HG03520 (cell line): ENCODE measurements around the gene ENDOV.

ENCODE experiments used
- ATAC-seq: cut with Tn5 transposase; IDR thresholded peaks from one replicate; pipeline ENCODE4 v1.9.1; 2021; ENCODE audit warnings: mild to moderate bottlenecking, moderate library complexity; ENCODE audit not compliant: unreplicated experiment

ENDOV gene

DNA sequence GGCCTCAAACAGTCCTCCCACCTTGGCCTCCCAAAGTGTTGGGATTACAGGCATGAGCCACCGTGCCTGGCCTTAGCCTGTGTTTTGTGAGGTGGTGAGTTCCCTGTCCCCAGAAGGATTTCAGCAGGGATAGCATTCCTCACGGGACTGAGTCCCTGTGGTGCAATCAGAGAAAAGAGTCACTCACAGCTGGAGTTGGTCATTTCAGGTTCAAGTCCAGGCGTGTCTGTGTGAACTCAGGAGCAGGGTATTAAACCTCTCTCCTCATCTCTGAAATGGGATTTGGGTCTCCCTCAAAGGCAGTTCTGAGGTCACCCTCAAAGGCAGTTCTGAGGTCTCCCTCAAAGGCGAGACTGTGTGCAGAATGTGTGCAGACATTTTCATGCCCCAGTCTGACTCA lies 32.8 kb downstream of the ENDOV start:
- ATAC-seq = no peak

DNA sequence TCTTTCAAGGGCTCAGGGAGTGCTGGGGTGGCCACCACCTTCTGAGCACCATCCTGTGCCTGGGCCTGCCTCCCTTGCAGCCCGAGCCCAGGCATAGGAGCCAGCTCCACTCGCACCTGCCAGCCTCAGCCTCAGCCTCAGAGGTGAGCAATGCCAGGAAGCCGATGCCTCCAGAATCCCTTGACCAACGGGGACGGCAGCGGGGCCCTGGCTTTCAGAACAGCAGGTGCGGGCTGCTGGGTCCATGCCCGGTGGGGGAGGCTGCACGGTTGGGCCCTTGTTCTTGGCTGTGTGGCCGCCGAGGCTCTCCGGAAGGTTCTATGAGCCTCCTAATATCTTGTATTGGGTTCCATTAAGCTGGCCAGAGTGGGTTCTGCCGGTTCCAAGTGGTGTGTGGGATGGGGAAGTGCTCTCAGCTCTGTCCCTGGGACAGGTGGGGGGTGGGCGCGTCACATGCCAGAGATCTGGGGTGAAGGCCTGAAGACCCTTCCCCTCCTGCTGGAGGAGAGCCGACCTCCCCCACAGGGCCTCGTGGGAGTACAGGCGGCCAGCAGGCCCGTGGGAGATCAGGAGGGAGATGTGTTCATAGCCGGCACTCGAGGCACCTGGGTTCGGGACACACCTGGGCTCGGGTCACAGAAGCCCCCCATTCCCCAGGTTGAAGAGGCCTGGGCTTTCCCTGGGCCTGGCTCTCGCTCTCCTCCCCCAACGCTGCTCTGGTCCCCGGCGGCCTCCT lies 34.4 kb downstream of the ENDOV start:
- ATAC-seq = no peak

DNA sequence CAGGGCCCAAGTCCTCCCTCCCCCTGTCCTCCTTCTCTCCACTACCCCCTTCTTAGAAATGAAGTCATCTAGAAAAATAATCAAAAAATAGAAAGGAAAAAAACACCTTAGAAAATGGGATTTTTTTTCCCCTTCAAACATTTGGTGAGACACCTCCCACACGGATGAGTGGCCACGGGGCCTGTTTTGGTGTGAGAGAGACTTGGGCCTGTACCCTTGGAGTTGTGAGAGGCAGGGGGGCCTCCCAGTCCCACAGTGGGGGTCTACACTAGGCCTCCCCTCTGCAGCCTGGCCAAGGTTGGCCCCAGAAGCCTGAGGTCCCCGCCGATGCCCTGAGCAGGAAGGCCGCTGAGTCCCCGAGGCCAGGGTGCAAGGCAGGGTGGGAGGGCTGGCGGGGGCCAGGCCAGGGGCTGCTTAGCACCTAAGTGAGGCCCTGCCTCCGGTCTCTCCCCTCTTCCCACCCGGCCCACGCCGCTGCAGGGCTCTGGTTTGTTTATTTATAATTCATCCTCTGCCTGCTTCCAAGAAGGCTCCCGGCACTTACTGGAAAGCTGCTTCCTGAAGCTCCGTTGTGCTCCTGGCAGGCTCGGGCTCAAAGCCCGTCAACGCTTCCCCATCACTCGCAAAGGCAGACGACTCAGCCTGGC lies 35.1 kb downstream of the ENDOV start:
- ATAC-seq = no peak

DNA sequence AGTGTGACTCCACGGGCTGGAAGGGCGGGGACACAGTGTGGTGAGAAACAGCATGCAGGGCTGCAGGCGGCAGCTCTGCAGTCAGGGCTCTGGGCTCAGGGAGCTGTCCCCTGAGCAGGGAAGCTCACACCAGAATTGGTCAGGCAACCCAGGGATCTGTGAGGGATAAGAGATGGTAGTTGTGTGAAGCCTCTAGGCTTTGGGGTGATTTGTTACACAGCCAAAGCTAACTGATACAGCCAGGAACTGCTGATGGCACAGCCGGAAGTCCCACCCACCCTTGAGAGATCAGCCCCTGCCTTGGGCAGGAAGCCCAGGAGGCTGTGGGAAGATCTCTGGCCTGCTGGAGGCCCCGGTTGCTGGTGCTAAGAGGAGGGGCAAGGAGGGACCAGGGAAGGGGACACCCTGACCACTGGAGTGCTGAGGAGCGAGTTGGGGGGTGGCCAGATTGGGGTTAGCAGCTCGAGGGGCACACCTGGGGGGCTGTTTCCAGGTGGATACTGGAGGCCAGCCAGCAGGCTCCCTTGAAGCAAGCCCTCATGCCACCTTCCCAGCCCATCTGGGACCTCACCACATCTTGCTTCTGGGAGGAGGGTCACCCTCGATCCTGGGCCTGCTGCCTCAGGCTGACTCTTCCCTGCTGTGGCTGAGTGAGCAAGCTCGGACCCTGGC lies 36.3 kb downstream of the ENDOV start:
- no peak for ATAC-seq

DNA sequence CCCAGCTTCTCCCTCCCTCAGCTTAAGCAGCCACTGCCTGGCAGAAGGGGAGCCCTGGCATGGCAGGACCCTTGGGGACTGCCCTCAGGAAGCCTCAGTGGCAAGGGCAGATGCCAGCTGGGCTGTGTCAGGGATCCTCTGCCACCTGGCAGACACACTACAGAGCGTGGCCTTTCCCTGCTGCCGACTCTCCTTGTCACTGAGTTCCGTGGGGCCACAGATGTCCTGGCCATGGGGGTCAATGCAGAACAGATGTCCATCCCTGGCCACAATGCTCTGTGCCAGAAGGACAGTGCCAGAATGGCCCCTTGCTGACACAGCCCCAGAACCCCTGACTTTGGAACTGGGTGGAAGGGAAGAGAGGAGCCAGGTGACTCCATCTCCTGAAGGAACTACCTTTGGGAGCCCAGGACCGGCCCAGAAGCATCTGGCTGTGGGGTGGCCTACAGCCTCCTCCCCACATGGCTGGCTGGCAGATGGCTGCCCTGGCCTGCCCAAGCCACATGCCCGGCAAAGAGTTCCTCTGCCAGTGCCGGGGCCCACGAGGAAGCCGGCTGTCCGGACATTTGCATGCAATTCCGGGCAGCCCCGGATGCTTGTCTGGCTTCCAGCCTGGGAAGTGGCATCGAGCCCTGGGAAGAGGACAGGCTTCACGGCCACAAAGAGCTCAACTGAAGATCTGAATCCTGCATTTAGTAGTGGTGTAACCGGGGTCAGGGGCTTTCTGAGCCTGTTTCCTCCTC lies 37.4 kb downstream of the ENDOV start:
- no peak for ATAC-seq

DNA sequence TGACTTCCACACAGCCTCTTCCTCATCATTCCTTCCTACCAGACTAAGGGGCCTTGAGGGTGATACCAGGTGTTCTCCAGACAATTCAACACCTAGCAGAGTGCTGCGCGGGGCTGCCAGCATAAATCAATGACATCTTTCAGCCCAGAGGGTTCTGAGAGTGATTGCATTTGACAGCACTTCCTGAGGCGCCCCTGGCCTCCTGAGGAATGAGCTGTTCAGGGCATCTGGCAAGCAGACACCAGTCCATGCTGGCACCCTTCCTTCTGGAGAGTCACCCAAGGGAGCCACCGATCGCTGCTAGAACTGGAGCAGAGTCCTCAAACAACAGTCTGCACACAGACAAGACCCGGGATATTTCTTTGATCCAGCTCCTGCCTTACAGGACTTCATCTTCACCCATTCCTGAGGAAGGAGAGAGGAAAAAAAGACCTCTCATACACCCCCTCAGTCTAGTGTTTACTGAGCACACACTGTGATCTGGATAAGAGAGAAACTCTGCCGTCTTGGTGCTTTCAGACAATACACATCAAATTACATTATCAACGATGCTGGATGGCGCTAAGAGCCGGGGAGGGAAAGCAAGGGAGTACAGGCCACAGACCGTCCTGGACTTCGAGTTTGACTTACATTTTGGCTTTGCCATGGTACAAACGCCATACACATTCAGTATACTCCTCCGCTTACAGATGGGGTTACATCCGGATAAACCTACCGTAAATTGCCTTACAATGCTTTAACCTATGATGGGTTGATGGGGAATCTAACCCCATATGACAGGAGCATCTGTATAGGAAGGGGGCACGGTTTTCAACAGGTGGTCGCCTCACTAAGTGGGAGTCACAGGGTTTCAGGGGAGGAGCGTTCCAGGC lies 38.4 kb downstream of the ENDOV start:
- no peak for ATAC-seq

DNA sequence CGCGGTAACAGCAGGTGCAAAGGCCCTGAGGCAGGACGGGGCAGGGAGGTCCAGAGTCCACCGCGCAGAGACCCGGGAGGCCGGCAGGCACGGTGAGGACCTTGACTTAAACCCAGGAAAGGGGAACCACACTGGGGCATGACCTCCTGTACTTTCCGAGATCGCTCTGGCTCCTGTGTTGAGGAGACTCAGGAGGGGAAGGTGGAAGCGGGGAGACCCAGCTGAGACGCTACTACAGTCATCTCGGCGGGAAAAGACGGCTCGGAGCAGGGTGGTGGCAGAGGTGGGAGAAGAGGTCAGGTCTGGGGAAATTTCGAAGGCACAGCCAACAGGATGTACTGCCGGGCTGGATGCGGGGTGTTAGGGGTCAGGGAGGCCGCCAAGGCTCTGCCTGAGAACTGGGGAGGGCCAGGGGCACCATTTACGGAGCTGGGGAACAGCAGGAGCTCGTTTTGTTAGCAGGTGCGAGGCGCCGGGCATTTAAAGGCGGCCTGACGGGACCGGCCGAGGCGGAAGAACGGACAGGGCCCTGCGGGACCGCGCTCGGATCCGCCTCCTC lies 39.1 kb downstream of the ENDOV start:
- ATAC-seq = peak; percentile 6

DNA sequence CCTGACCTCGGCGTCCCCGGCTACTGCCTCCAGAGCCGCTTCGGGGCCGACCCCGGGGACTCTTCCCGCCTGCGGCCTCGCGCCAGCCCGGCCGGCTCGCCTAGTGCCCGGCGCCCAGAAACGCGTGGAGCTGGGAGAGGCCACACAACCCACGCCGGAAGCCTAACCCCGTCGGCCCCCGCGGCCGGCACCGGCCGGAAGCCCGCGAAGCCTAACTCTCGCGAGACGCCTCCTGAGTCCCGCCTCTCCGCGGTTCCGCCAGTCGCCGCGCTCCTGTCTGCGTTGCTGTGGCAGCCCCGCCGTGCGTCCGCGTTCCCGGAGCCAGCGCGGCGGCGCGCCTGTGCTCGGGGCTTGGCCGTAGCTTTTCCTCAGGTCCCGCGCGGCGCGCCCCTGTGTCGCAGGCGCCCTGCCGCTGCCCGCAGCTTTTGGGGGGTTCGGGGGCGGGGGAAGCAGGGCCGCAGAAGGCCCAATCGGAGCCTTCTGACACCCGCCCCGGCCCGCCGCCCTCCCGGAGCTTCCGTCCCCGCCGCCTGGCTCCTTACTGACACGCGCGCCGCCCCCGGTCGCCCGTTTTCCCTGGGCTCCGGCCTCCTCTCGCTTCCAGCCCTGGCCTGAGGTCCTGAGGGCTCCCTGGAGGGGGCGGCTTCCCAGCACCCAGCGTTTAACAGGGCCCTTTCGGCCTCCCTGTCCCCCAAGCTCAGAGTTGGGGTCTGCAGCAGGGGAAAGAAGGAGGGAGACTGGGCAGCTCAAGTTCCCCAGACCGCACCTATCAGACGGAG lies 39.8 kb downstream of the ENDOV start:
- peak; percentile 80 for ATAC-seq

DNA sequence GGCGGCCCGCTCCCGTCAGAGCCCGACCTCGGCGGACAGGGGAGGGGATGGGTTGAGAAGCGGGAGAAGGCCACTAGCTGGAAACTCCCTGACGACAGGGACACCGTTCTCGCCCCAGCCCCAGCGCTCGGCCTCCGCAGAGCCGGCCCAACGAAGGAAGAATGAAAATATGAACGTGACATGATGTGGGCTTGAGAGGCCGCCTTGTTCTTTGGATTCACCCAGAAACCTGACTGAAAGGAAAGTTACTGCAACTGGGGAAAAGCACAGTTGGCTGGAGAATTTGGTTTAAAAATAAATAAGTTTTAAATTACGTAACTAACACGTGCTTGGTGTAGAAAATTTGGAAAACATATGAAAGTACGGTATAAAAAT lies 40.4 kb downstream of the ENDOV start:
- ATAC-seq = no peak

DNA sequence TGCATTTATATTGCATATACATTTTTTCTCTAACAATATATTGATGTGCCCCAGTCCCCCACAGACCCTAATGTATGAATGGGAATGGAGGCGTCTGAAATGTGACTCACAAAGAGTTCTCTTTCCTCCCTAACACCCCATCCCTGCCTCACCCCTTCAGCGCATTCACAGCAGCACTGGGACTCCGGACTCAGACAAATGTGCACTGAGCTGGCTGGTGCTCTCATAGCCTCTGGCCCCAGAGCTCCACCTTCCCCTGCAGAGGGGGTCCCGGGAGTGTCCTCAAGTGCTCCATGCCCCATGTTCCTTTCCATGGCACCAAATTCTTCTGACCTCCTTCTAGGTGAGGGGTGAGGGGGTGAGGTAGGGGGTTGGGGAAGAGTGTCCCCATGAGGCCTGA lies 40.8 kb downstream of the ENDOV start:
- no peak for ATAC-seq

DNA sequence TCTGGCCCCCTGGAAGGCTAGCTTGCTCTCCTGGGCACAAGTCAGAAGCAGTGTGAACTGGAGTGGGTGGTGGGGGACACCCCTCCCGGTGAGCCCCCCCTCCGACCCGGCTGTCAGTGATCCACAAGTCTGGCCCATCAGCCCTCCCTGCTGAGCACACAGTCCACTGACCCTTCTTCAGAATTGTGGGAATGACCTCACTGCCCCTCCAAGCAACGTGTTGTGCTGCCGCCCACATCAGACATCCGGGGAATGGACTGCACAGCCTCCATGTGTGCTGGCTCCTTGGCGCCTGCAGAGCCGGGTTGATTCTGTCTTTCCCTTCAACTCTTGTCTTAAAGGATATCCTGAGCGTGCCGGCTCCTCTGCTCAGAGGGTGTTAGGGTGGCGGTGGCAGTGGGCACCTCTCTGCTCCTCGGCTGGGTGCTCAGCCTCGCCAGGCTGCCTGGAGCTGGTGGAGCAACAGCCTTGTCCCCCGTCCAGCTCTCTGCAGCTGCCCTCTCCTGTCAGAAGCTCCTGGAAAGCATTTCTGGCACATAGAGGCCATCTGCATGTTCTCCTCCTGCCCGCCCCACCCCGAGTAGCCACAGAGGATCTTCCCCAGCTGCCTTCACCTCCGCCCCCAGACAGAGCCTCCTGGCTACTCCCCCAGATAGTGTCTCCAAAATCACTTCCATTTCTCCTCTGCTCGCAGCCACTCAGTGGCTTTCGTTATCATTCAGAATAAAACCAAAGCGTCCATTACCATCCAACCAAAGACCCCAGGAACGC lies 41.7 kb downstream of the ENDOV start:
- no peak for ATAC-seq

DNA sequence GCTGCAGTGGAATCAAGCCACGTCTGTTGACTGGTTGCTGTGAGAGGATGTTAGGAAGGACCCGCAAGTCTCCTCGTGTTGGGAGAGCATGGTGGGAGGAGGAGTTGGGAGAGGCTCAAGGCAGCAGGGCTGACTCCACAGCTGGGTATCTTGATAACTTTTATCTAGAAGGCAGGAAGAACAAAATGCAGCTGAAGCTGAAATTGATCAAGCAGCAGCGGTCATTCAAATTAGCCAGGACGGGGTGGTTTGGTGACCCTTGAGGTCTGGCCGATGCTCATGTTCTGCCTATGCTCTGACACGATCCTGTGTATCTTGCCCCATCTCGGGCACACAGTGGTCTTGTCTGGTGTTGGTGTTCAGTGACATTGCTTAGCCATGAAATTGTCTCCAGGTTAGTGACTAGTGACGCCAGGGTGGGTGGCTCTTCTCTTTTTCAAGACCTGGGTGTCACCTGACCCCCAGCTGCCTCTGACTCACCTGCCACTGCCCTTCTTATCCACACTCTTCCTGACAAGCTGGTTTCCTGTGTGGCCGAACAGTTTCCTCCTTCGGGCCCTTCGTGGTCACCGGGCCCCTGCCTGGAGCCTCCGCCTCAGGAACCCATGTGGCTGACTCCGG lies 42.4 kb downstream of the ENDOV start:
- ATAC-seq = no peak

DNA sequence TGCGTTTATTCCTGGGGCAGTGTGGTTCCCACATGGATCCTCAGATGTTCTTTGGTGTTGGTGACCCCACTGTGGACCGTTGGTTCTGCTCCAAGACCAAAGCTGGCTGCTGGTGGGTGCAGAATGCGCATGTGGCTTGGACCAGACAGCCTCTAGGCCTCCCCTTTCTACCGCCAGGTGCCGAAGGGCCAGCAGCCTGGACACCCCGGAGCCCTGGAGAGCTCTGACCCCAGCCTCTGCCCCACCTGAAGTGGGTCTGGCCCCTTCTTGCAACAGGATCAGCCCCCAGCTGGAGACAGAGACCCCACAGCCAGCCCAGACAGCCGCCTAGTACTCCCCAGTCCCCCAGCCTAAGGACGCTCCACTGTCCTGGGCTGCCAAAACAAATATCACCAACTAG lies 43.0 kb downstream of the ENDOV start:
- no peak for ATAC-seq

DNA sequence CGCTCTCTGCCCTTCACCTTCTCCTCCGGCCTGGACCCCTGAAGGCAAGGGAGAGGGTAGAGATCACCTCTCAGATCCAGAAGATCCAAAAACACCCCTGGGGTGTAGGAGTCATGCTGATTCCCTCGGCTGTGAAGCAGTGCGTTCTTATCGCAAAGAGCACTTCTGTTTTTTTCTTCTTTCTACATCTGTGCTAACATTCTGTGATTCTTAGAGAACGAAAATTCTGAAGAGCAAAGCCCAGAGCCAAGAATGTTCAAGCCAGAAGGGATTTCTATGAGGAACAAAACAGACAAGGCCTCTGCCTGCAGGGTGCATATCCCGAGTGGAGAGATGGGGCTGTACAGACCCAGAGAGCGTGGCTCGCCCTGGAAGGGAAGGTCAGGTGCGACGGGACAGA lies 44.3 kb downstream of the ENDOV start:
- no peak for ATAC-seq

DNA sequence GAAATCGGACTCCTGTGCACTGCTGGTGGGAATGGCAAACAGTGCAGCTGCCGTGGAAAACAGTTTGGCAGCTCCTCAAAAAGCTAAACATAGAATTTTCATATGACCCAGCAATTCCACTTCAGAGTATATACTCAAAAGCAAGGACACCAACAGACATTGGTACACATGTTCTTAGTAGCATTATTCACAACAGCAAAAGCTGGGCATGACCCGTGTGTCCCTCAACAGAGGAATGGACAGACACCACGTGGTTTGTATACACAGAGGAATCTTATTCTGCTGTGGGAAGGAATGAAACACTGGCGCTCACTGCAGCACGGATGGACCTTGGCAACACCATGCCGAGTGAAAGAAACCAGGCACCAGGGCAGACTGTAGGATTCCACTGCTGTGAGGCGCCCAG lies 45.5 kb downstream of the ENDOV start:
- no peak for ATAC-seq

DNA sequence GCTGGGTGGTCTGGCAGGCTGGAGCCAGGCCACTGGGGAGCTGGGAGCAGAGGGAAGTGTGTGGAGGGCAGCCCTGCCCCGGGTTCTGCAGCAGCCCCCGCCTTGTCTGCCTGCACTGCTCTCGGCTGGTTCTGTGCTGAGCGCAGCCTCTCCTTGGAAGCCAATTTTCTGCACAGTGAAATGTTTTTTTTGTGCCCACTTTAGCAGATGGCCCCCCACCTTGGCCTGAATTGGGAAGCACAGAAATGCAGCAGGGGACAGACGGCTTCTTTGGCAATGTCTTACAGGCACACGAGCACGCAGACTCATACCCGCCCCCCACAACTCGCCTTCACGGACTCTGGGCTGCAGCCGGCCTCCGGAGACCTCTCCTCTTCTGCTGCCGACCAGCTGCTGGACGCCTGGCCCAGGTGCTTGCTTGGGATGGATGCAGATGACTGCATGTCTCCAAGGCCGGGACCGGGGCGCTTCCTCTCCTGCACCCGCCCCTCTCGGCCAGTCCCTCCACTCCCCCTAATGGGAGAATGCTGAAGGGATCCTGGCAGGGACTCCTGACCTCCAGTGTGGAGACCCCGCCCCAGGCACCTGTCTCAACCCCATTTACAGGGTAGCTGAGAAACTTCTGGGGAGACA lies 46.7 kb downstream of the ENDOV start:
- ATAC-seq = no peak

DNA sequence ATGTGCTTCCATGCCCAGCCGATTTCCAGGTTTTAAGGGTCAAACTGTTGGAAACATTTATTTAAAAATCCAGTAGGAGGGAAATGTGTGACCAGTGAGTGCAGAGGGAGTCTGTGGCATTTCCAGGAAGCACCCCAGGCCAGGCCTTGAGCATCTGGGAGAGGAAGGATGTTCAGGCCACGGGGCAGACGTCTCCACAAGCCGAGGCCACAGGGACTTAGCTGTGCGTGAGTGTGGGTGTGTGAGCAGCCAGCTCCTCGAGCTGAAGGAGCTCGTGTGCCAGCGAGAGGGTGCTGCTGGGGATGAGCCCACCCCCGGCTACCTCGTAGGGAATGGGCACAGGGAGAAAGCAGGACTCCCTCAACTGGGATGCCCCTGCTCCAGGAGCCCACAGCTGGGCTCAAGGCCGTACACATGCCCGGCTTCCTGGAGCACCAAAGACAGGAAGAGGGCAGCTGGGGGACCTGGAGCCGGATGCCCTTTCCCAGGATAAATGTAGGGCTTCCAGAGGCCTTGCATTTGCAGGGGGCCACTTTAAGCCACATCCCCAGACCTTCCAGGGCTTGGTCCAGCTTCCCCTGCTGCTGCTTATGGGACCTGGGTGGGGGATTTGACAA lies 48.9 kb downstream of the ENDOV start:
- ATAC-seq = no peak
